GM18519 (cell line): ENCODE results near the gene HS6ST3.

Experiments used
- ATAC-seq: cut with Tn5 transposase; IDR thresholded peaks from one replicate; pipeline ENCODE4 v1.9.1; 2021; ENCODE audit warnings: mild to moderate bottlenecking, moderate library complexity; ENCODE audit not compliant: unreplicated experiment, low FRiP score

Gene HS6ST3

DNA sequence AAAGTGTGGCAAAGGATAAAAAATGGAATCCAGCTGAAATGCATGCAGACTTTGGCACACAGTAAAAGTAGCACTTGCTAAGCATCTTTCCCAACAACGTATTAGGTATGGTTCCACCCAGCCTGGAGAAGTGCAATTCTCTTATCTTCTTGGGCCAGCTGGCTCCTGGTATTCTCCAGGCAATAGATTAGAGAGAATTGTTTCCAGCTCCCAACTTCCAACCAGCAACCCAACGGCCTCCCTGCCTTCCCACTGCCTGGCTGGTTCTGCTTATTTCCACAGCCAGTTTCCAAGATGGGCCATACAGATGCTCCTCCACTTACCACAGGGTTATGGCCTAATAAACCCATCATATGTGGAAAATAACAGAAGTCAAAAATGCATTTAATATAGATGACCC, 771.0 kb downstream of the HS6ST3 start:
- no peak for ATAC-seq

DNA sequence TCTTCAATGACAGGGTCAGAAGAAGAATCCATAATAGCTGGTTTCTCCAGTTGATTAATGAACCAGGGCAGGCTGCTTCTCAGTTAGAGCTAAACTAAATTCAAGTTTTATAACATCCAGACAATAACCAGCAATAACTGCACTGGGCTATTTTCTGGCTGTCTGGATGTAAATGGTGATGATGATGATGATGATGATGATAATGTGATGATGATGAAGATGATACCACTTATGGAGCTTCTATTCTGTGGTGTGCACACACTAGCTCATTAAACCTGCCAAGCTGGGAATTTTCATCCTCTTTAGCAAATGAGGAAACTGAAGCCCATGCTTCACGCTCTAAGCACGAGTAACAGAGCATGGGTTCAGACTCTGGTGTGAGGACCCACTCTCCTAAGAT, 772.2 kb downstream of the HS6ST3 start:
- no peak for ATAC-seq

DNA sequence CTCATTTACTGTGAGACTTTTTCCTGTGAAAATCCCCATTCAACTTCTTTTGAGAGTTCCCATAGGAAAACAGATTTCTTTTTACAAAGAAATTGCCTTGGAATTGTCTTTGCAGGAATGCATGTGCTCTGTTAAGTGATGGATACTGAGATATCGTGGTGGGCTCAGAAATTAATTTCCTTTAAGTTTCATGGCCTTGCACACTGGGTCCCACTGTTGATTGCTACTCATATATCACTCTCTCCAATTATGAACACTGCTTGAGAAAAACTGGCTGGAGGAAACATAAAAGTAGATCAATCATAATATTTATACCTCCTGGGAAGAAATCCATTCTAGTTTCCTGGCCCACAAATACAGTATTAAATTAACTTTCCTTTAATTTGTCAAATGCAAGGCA, 773.1 kb downstream of the HS6ST3 start:
- ATAC-seq, result no peak

DNA sequence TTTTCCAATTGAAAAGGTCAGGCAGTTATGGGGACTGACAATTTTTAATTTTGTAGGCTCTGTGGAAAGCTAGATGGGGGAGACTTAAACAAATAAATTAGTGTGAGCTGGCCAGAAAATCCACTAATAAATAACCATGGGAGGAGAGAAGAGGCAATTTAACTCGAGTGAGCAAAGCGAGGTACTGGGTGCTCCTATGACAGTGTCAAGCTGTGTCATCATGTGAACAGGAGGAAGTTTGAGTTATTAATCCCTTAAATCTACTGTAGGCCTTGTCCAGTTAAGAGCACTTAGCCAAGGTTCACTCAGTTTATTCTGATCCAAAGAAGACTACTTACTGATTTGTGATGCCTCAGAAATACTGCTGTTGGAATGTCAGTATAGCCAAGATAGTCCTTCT, 781.6 kb downstream of the HS6ST3 start:
- ATAC-seq, result no peak

DNA sequence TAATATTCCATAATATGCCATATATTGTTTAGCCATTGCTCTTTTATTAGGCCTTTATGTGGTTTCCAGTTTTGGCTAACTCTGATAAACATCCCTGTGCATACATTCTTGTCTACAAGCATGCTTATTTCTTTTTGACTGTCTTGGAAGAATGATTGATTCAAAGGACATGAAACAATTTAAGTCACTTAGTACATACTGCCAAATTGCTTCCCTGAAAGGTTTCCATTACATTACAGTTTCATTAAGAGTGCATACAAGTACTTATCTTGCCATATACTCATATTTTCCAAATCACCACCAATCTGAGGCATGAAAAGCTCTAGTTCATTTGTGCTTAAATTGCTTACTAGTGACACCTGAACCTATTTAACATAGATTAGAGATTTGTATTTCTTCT, 790.5 kb downstream of the HS6ST3 start:
- no peak for ATAC-seq
